GM10266 (cell line): ENCODE measurements around the gene MGA.

Experiments used
- DNase-seq: peaks from one replicate; pipeline ENCODE4 v3.0.0; 2012; ENCODE audit errors: extremely low spot score
- CTCF ChIP-seq: IDR thresholded peaks from 2 replicates; pipeline ENCODE4 v1.5.1; 2012; ENCODE audit warnings: mild to moderate bottlenecking, low read depth; ENCODE audit not compliant: control insufficient read depth, insufficient read depth; ENCODE audit errors: missing control alignments

MGA gene

GRCh38 chr15:41790756-41791546, 130.7 kb downstream of the MGA start:
- DNase-seq = no peak
- TF ChIP-seq CTCF = no peak

- DNase-seq = no peak
- no peak for TF ChIP-seq CTCF
Measured at GRCh38 chr15:41791547-41791937, 131.3 kb downstream of the MGA start.

DNA sequence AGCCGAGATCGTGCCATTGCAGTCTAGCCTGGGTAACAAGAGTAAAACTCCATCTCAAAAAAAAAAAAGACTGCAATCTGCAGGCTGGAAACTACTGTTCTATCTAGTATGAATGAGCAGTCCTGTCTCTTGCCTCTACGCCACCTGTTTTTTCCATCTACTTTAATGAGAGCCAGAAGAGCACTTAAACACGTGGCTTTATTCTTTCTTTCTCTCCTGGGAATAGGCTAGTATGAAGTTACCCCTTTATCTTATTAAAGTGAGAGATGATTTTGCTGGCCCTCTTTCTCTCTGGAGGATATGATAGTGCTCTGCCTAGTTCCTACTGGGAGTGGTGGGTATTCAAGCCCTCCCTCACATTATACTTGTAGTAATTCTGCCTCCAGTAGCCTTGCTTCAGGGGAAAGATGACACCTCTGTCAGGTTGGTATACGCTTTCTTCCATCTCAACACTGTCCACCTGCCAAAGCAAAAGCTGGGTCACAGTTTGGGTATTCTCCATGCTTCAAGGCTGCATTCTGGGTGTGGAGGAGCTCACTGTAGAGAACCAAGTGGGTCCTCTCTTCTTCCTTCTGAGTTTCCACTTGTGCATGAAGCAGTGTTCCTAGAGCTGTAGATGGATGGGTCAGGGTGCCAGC, 131.9 kb downstream of the MGA start:
- TF ChIP-seq CTCF = no peak
- DNase-seq = no peak

DNA sequence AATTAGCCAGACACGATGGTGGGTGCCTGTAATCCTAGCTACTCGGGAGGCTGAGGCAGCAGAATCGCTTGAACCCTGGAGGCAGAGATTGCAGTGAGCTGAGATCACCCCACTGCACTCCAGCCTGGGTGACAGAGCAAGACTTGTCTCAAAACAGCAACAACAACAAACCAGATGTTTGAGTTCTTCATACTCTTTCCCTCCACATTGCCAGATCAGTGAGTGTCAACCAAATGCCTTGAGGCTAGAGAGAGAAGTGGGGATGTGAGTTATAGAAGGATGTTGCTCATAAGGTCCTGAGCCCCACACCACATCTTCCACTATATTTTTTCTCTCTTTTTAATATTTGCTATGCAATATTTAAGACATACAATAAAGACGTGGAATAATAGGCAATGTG, 133.9 kb downstream of the MGA start:
- no peak for DNase-seq
- no peak for TF ChIP-seq CTCF

DNA sequence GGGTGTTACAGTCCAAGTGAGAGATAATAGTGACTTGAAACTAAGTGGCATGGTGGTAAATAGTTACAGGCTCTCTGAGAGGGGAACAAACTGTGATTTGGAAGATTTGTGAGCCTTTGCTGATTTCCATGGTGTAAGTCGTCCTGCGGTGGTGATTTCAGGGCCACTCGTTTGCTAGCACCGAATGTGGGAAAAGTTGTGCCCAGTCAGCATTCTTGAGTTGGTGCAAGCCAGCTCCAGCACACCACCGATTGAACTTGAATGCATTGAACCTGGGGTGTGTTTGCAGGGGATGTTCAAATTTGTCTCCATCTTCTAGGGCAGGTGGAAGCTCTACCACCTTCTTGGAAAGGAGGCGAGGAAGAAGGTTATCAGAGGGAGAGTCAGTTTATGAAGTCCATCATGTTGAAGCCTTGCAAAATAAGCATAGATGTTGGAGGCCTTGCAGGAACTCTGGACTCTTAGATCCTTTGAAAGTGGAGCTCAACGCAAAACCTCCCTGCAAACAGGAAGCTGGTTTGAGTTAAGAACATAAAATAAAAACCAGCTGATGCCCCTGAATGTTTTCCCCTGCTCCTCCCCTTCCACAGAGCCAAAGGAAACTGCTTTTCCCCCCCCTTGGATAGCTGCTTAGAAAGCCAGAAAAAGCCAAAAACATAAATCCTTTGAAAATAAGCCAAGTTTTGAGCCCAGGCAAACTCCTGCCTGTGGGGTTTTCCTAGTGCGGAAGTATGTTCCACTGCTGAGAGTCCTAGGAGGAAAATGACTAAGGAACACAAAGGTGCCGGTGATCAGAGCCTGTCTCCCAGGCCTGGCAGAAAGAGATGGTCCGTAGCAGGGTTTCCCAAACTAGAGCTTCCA, 136.0 kb downstream of the MGA start:
- no peak for TF ChIP-seq CTCF
- DNase-seq = no peak

DNA sequence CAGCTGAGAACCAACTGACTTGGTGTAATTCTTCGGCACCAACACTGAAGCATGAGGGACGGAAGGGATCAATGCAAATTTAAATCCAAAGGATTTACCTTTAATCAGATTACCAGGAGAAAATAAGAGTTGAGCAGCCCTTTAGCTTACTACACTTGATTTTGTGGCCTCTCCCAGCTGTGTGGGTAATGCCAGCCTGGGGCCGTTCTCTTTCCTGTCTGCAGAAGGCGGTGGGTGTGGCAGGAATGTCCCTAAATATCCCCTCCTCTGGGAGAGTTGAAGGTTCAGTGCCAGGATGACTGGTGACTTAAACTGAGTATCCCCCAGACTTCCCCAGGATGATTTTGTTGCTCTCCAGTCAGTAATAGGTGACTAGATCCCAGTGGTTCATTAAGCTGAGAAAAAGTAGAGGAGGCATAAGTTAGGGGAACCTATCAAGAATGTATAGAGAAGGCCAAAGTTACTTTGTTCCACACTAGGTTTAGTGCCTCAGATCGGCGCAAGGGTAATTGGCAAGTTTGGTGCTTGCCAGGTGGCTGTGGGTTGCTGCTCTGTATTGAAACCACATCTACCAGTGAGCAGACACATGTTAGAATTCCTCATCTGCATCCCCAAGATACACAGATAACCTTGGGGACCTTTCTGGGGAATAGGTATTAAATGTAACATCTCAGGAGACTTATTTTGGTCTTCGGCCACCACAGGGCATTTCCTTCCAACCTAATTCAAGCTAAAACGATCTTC, 137.2 kb downstream of the MGA start:
- TF ChIP-seq CTCF = no peak
- DNase-seq = no peak
